Fibroblast of skin of left quadriceps (primary cell): ENCODE measurements around the gene RUFY1.
"Not testable (repeated sequence)": the region's sequence is repeated elsewhere in the genome, so short reads cannot be mapped to it uniquely, and the experiment has no call there.

ENCODE experiments used
- DNase-seq, 2 experiments: peaks; one replicate each; pipeline ENCODE4 v3.0.0-alpha.2; 2013; ENCODE audit warnings: low read depth in 2 of 2

RUFY1 gene

GRCh38 chr5:179623003-179623905, 72.9 kb downstream of the RUFY1 start, which contains the start of gene HNRNPH1:
HNRNPH1 (minus strand) TSS chr5:179623671; CDS start chr5:179623133, 538 bp downstream.
- peak; percentile 98 for DNase-seq

- peak in 1 of 2 experiments; percentile 34 for DNase-seq
Observed at GRCh38 chr5:179623906-179624741, 73.8 kb downstream of the RUFY1 start.

- no peak for DNase-seq
Observed at GRCh38 chr5:179624841-179625271, 74.5 kb downstream of the RUFY1 start.

GRCh38 chr5:179633501-179634369, 83.4 kb downstream of the RUFY1 start:
- DNase-seq, result not testable (repeated sequence)

GRCh38 chr5:179634370-179635172, 84.2 kb downstream of the RUFY1 start:
- DNase-seq, result not testable (repeated sequence)

- DNase-seq, result not testable (repeated sequence)
Observed at GRCh38 chr5:179639296-179639695, 88.9 kb downstream of the RUFY1 start.

GRCh38 chr5:179641745-179642144, 91.4 kb downstream of the RUFY1 start:
- not testable (repeated sequence) for DNase-seq

GRCh38 chr5:179642626-179643025, 92.3 kb downstream of the RUFY1 start:
- DNase-seq, result not testable (repeated sequence)

- DNase-seq, result not testable (repeated sequence)
Observed at GRCh38 chr5:179643141-179643920, 93.0 kb downstream of the RUFY1 start.

GRCh38 chr5:179644766-179645165, 94.4 kb downstream of the RUFY1 start:
- DNase-seq, result not testable (repeated sequence)

GRCh38 chr5:179648410-179648809, 98.1 kb downstream of the RUFY1 start:
- no peak for DNase-seq

GRCh38 chr5:179649166-179649703, 98.9 kb downstream of the RUFY1 start:
- not testable (repeated sequence) for DNase-seq

- DNase-seq, result not testable (repeated sequence)
Observed at GRCh38 chr5:179650245-179650644, 99.9 kb downstream of the RUFY1 start.

- DNase-seq, result not testable (repeated sequence)
Observed at GRCh38 chr5:179653135-179653534, 102.8 kb downstream of the RUFY1 start.

- not testable (repeated sequence) for DNase-seq
Observed at GRCh38 chr5:179657302-179658178, 107.2 kb downstream of the RUFY1 start.

GRCh38 chr5:179658179-179658856, 108.0 kb downstream of the RUFY1 start:
- DNase-seq, result peak in 1 of 2 experiments; percentile 10
